ENCODE results near the gene ITGBL1. TPM values are rescaled to one million over a fixed set of nuclear protein-coding genes. Genes with fewer than 3 reads are reported as not detected.

ITGBL1 gene
- total RNA-seq, 2 experiments from 2014 or later = not detected

DNA sequence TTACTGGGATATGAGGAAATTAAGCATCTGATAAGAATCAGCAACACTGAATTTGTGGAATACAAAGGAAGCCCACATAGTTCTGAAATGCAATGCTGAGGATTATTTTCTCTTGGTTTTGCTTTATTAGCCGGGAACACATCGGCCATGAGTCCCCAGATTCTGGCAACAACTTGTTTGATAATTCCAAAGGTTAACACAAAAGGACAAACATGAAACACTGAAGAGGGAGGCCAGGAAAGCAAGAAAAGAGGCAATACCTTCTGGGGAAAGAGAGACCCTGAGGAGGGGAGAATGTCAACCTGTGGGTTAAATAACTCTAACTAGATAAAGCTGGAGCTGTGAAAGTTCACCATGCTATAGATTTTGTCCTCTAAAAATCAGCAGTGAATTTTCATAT is 285.9 kb downstream of the ITGBL1 start:
- TF ChIP-seq, protein P1, sequence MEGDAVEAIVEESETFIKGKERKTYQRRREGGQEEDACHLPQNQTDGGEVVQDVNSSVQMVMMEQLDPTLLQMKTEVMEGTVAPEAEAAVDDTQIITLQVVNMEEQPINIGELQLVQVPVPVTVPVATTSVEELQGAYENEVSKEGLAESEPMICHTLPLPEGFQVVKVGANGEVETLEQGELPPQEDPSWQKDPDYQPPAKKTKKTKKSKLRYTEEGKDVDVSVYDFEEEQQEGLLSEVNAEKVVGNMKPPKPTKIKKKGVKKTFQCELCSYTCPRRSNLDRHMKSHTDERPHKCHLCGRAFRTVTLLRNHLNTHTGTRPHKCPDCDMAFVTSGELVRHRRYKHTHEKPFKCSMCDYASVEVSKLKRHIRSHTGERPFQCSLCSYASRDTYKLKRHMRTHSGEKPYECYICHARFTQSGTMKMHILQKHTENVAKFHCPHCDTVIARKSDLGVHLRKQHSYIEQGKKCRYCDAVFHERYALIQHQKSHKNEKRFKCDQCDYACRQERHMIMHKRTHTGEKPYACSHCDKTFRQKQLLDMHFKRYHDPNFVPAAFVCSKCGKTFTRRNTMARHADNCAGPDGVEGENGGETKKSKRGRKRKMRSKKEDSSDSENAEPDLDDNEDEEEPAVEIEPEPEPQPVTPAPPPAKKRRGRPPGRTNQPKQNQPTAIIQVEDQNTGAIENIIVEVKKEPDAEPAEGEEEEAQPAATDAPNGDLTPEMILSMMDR (conservative IDR thresholded peaks at IDR 0.05; ENCODE audit: low read length) = no peak
- no peaks in the 10 kb centered on the region for H3K9me3 ChIP-seq (ENCODE audit: low read length)
- ChIA-PET CTCF (ENCODE audit: unreplicated experiment) (no interaction called here), POLR2A (no interaction called here)
- H2AFZ ChIP-seq (ENCODE audit: low read length) = no peak overlapping the region
- no peak overlapping the region for H3K4me3 ChIP-seq (ENCODE audit: low read depth, low read length, poor library complexity, severe bottlenecking)
- H3K27ac ChIP-seq (ENCODE audit: low read depth, low read length, poor library complexity, severe bottlenecking) = no peak overlapping the region
- H4K20me1 ChIP-seq (ENCODE audit: insufficient read depth, low read length) = no peaks in the 10 kb centered on the region
- intact Hi-C loops (cut with micrococcal nuclease; ENCODE audit: unreplicated experiment) = no loop called here
- no peaks in the 10 kb centered on the region for H3K36me3 ChIP-seq (ENCODE audit: insufficient read depth, low read length)
- DNase-seq (ENCODE audit: low spot score) = no peak
- no peaks in the 10 kb centered on the region for H3K4me1 ChIP-seq (ENCODE audit: insufficient read depth, low read length, poor library complexity, severe bottlenecking)
- H3K4me2 ChIP-seq (ENCODE audit: low read length) = no peak overlapping the region
- no peaks in the 10 kb centered on the region for H3K79me2 ChIP-seq (ENCODE audit: insufficient read depth, low read depth, low read length)
- no TSS peak for BruUV-seq (replicated peaks)
- H3K9me2 ChIP-seq (ENCODE audit: insufficient read depth, low read length) = no peaks in the 10 kb centered on the region

GRCh38 chr13:101739382-101740178 is 287.1 kb downstream of the ITGBL1 start:
- intact Hi-C loops (cut with micrococcal nuclease; ENCODE audit: unreplicated experiment) = no loop called here
- BruUV-seq (replicated peaks) = no TSS peak
- CTCF ChIA-PET (ENCODE audit: unreplicated experiment) = no interaction called here

GRCh38 chr13:101746513-101746912 is 294.0 kb downstream of the ITGBL1 start:
- H3K9me3 ChIP-seq (ENCODE audit: low read length) = no peaks in the 10 kb centered on the region
- H3K4me1 ChIP-seq (ENCODE audit: insufficient read depth, low read length, poor library complexity, severe bottlenecking) = no peaks in the 10 kb centered on the region
- no peak overlapping the region for H3K4me2 ChIP-seq (ENCODE audit: low read length)
- no peaks in the 10 kb centered on the region for H3K36me3 ChIP-seq (ENCODE audit: insufficient read depth, low read length)
- H3K9me2 ChIP-seq (ENCODE audit: insufficient read depth, low read length) = no peaks in the 10 kb centered on the region
- no peak for DNase-seq (ENCODE audit: low spot score)
- intact Hi-C loops (cut with micrococcal nuclease; ENCODE audit: unreplicated experiment) = no loop called here
- BruUV-seq (replicated peaks) = no TSS peak
- H2AFZ ChIP-seq (ENCODE audit: low read length) = no peak overlapping the region
- no peaks in the 10 kb centered on the region for H3K79me2 ChIP-seq (ENCODE audit: insufficient read depth, low read depth, low read length)
- no peak overlapping the region for H3K4me3 ChIP-seq (ENCODE audit: low read depth, low read length, poor library complexity, severe bottlenecking)
- H4K20me1 ChIP-seq (ENCODE audit: insufficient read depth, low read length) = no peaks in the 10 kb centered on the region
- CTCF ChIA-PET (ENCODE audit: unreplicated experiment) = no interaction called here
- no peak overlapping the region for H3K27ac ChIP-seq (ENCODE audit: low read depth, low read length, poor library complexity, severe bottlenecking)
- TF ChIP-seq EZH2phosphoT487 (IDR thresholded peaks at IDR 0.05; ENCODE audit: borderline replicate concordance, low read depth, low read length) = no peak
- POLR2A ChIA-PET = no interaction called here

More at GRCh38 chr13:101739382-101740178, 287.1 kb downstream of the ITGBL1 start:
- H3K4me3 ChIP-seq (ENCODE audit: low read depth, low read length, poor library complexity, severe bottlenecking) = no peak overlapping the region
- no peak overlapping the region for H2AFZ ChIP-seq (ENCODE audit: low read length)
- no peaks in the 10 kb centered on the region for H3K9me3 ChIP-seq (ENCODE audit: low read length)
- no peak for DNase-seq (ENCODE audit: low spot score)
- H3K9me2 ChIP-seq (ENCODE audit: insufficient read depth, low read length) = no peaks in the 10 kb centered on the region
- no peaks in the 10 kb centered on the region for H3K79me2 ChIP-seq (ENCODE audit: insufficient read depth, low read depth, low read length)
- H3K27ac ChIP-seq (ENCODE audit: low read depth, low read length, poor library complexity, severe bottlenecking) = no peak overlapping the region
- H3K4me1 ChIP-seq (ENCODE audit: insufficient read depth, low read length, poor library complexity, severe bottlenecking) = no peaks in the 10 kb centered on the region
- no peak overlapping the region for H3K4me2 ChIP-seq (ENCODE audit: low read length)
- H3K36me3 ChIP-seq (ENCODE audit: insufficient read depth, low read length) = no peaks in the 10 kb centered on the region
- POLR2A ChIA-PET = no interaction called here
- TF ChIP-seq, protein P1 (conservative IDR thresholded peaks at IDR 0.05; ENCODE audit: low read length) = no peak
- TF ChIP-seq EZH2phosphoT487 (IDR thresholded peaks at IDR 0.05; ENCODE audit: borderline replicate concordance, low read depth, low read length) = no peak
- H4K20me1 ChIP-seq (ENCODE audit: insufficient read depth, low read length) = no peaks in the 10 kb centered on the region
